ENCODE data around the gene NANOS3.

- TF ChIP-seq CTCF (conservative IDR thresholded peaks at IDR 0.05 in 1 of 2, IDR thresholded peaks at IDR 0.05 in 1 of 2; ENCODE audit: extremely low read depth in 1 of 2, insufficient read depth in 1 of 2, low read depth in 1 of 2, low read length in 2 of 2) (no peak), EZH2 (IDR thresholded peaks at IDR 0.05; ENCODE audit: borderline replicate concordance, low read length) (no peak)
Observed at GRCh38 chr19:13899912-13900584, 23.1 kb downstream of the NANOS3 start.
